ENCODE data around the gene RIPK4. TPM values are rescaled to one million over a fixed set of nuclear protein-coding genes. Genes with fewer than 3 reads are reported as not detected.

RIPK4 gene
- total and polyA plus RNA-seq, 2 donors (not counting 1 experiment from before 2014, with no cell fraction given), result not detected

GRCh38 chr21:41765973-41766882 is 624 bp downstream of the RIPK4 start:
- TF ChIP-seq CTCF (IDR thresholded peaks at IDR 0.05) (no peak), EZH2 (IDR thresholded peaks at IDR 0.05; ENCODE audit: borderline replicate concordance, insufficient read depth, low read depth, low read length, poor library complexity, severe bottlenecking) (no peak)
- DNase-seq (peak; percentile 27), ATAC-seq (ENCODE audit: low read depth) (no peak)
- Histone ChIP-seq H4K20me1 (ENCODE audit: control insufficient read depth, insufficient read depth, low read length, poor library complexity, severe bottlenecking) (no peaks in the 10 kb centered on the region), H3K27me3 (replicated peaks in 1 of 4; ENCODE audit: control extremely low read depth in 1 of 4, control insufficient read depth in 3 of 4, insufficient read depth in 4 of 4, low read length in 3 of 4) (peaks cover 0 to 92% (median 52%) of the 10 kb centered on the region in 4 experiments), H3K4me3 (ENCODE audit: control extremely low read depth in 1 of 5, extremely low read depth in 1 of 5, insufficient read depth in 1 of 5, low read depth in 2 of 5, low read length in 4 of 5) (peak overlapping the region in 3 of 5 experiments; percentile 12 to 61 (median 25)), H3K36me3 (replicated peaks in 1 of 2; ENCODE audit: control extremely low read depth in 1 of 2, control insufficient read depth in 1 of 2, extremely low read depth in 1 of 2, insufficient read depth in 2 of 2, low read length in 1 of 2) (no peaks in the 10 kb centered on the region), H3K4me1 (ENCODE audit: control insufficient read depth in 2 of 2, insufficient read depth in 2 of 2, low read length in 2 of 2) (peaks cover 37 to 43% of the 10 kb centered on the region in 2 donors), H3K79me2 (ENCODE audit: control insufficient read depth, insufficient read depth, low read length) (no peaks in the 10 kb centered on the region), H3K27ac (ENCODE audit: low read length in 2 of 2) (no peak overlapping the region), H3K9me3 (ENCODE audit: control extremely low read depth in 1 of 3, control insufficient read depth in 2 of 3, insufficient read depth in 1 of 3, low read length in 2 of 3) (peaks cover 0 to 25% (median 0%) of the 10 kb centered on the region in 3 donors), H2AFZ (ENCODE audit: insufficient read depth, low read depth, low read length, poor library complexity, severe bottlenecking) (peak overlapping the region; percentile 10), H3K4me2 (replicated peaks; ENCODE audit: low read depth, low read length, poor library complexity, severe bottlenecking) (peak overlapping the region; percentile 80), H3K9ac (ENCODE audit: low read length) (peak overlapping the region; percentile 29)
- WGBS (ENCODE audit: insufficient coverage), result 16% methylated on average over 88 of the region's 88 CpGs
- ChIA-PET POLR2A (no interaction called here), CTCF (interaction anchor here (0.7 kb wide), 1 partner anchor 483 kb away, joined by 3 read pairs; no protein-coding TSS in a partner anchor)
- intact Hi-C loops (cut with micrococcal nuclease), result no loop called here
- Mint-ChIP-seq H3K27ac (no peak overlapping the region), H3K9me3 (ENCODE audit: insufficient read depth) (no peaks in the 10 kb centered on the region), H3K4me3 (peak overlapping the region; percentile 19), H3K4me1 (peaks cover 29% of the 10 kb centered on the region), H3K27me3 (peaks cover 78% of the 10 kb centered on the region)

- no peak overlapping the region for H3K4me2 ChIP-seq (replicated peaks; ENCODE audit: low read depth, low read length, poor library complexity, severe bottlenecking)
- peak overlapping the region; percentile 26 for H3K4me3 Mint-ChIP-seq
- peaks cover 44 to 48% of the 10 kb centered on the region in 2 donors for H3K4me1 ChIP-seq (ENCODE audit: control insufficient read depth in 2 of 2, insufficient read depth in 2 of 2, low read length in 2 of 2)
- ChIA-PET CTCF (no interaction called here), POLR2A (no interaction called here)
- no peaks in the 10 kb centered on the region for H3K79me2 ChIP-seq (ENCODE audit: control insufficient read depth, insufficient read depth, low read length)
- H3K27me3 Mint-ChIP-seq, result peaks cover 79% of the 10 kb centered on the region
- H3K27me3 ChIP-seq (replicated peaks in 1 of 4; ENCODE audit: control extremely low read depth in 1 of 4, control insufficient read depth in 3 of 4, insufficient read depth in 4 of 4, low read length in 3 of 4), result peaks cover 0 to 93% (median 55%) of the 10 kb centered on the region in 4 experiments
- H3K36me3 ChIP-seq (replicated peaks in 1 of 2; ENCODE audit: control extremely low read depth in 1 of 2, control insufficient read depth in 1 of 2, extremely low read depth in 1 of 2, insufficient read depth in 2 of 2, low read length in 1 of 2), result no peaks in the 10 kb centered on the region
- no peak overlapping the region for H3K27ac ChIP-seq (ENCODE audit: low read length in 2 of 2)
- no peak for TF ChIP-seq CTCF (IDR thresholded peaks at IDR 0.05)
- TF ChIP-seq EZH2 (IDR thresholded peaks at IDR 0.05; ENCODE audit: borderline replicate concordance, insufficient read depth, low read depth, low read length, poor library complexity, severe bottlenecking), result no peak
- intact Hi-C loops (cut with micrococcal nuclease), result no loop called here
- no peak overlapping the region for H2AFZ ChIP-seq (ENCODE audit: insufficient read depth, low read depth, low read length, poor library complexity, severe bottlenecking)
- H3K9me3 ChIP-seq (ENCODE audit: control extremely low read depth in 1 of 3, control insufficient read depth in 2 of 3, insufficient read depth in 1 of 3, low read length in 2 of 3), result peaks cover 0 to 25% (median 0%) of the 10 kb centered on the region in 3 donors
- H4K20me1 ChIP-seq (ENCODE audit: control insufficient read depth, insufficient read depth, low read length, poor library complexity, severe bottlenecking), result no peaks in the 10 kb centered on the region
- no peaks in the 10 kb centered on the region for H3K9me3 Mint-ChIP-seq (ENCODE audit: insufficient read depth)
- peak overlapping the region; percentile 46 for H3K27ac Mint-ChIP-seq
- no peak overlapping the region for H3K9ac ChIP-seq (ENCODE audit: low read length)
- ATAC-seq (ENCODE audit: low read depth) (no peak), DNase-seq (no peak)
- H3K4me3 ChIP-seq (ENCODE audit: control extremely low read depth in 1 of 5, extremely low read depth in 1 of 5, insufficient read depth in 1 of 5, low read depth in 2 of 5, low read length in 4 of 5), result no peak overlapping the region
- peaks cover 38% of the 10 kb centered on the region for H3K4me1 Mint-ChIP-seq
- WGBS (ENCODE audit: insufficient coverage), result 75% methylated on average over 7 of the region's 11 CpGs
These were observed 1.4 kb downstream of the RIPK4 start for GRCh38 chr21:41765420-41765821.

Measured in B cell (primary cell).